HL-60 (cell line): Measurements from ENCODE around the gene IER2.

ENCODE experiments used
- DNase-seq, 2 experiments: peaks; one replicate each; pipeline ENCODE4 v3.0.0-alpha.2; 2010 to 2020; ENCODE audit warnings: low read depth in 1 of 2, low spot score in 1 of 2
- H3K27ac ChIP-seq: fragments of 250-450 bp; sonication (Bioruptor Pico); replicated peaks from 2 replicates; pipeline ENCODE4 v1.5.1; 2020; ENCODE audit warnings: mild to moderate bottlenecking, moderate library complexity
- H3K27me3 ChIP-seq: fragments of 250-450 bp; sonication (Bioruptor Pico); 2 replicates; pipeline ENCODE4 v1.5.1; 2021; ENCODE audit warnings: mild to moderate bottlenecking, moderate library complexity; ENCODE audit not compliant: insufficient read depth, poor library complexity, severe bottlenecking
- H3K4me3 ChIP-seq: replicated peaks from 2 replicates; pipeline ENCODE4 v1.5.1; 2011; ENCODE audit warnings: mild to moderate bottlenecking, control low read depth, low read length; ENCODE audit not compliant: insufficient read depth
- GABPA ChIP-seq: IDR thresholded peaks from 2 replicates; pipeline ENCODE4 v1.6.1; 2012; ENCODE audit warnings: low read depth
- POLR2AphosphoS5 ChIP-seq: IDR thresholded peaks from 2 replicates; pipeline ENCODE4 v1.6.1; 2012; ENCODE audit warnings: low read depth
- SPI1 ChIP-seq: IDR thresholded peaks from 2 replicates; pipeline ENCODE4 v1.6.1; 2012; ENCODE audit warnings: low read depth, mild to moderate bottlenecking, borderline replicate concordance
- TF ChIP-seq, protein P1 (sequence below): IDR thresholded peaks from one replicate; pipeline ENCODE4 v1.5.1; 2011; ENCODE audit warnings: low read length, control low read depth, inconsistent platforms; ENCODE audit not compliant: insufficient read depth
- TF ChIP-seq, protein P2 (sequence below): IDR thresholded peaks from 2 replicates; pipeline ENCODE4 v1.6.1; 2012; ENCODE audit warnings: low read depth; ENCODE audit not compliant: insufficient replicate concordance

IER2 gene

DNA sequence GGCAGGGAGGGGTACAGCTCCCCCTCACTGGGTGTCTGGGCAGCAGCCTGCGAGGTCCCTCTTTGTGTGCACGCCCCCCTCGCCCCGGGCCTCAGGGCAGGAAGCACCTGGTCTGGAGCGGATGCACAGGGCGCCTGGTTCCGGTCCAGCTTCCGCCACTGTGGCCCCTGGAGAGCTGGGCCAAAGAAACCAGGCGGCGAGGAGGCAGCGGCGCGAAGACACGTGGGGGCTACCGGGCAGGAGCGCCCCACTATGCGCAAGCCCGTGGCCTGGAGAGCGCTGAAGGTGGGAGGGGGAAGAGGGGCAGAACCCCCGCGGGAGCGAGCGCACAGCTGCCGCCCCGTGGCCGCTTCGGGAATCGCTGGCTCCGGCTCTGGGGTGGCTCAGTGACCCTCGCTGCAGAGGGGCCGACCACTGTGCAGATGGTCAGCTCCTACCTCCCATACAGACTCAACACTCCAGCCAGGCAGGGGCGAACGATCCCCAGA is 45.8 kb upstream of the IER2 start:
- Histone ChIP-seq H3K27me3 (no peaks in the 10 kb centered on the region), H3K27ac (peak overlapping the region; percentile 99), H3K4me3 (peak overlapping the region; percentile 48)
- TF ChIP-seq SPI1 (no peak), POLR2AphosphoS5 (peak; percentile 100), GABPA (peak; percentile 74)
- TF ChIP-seq, protein P1, sequence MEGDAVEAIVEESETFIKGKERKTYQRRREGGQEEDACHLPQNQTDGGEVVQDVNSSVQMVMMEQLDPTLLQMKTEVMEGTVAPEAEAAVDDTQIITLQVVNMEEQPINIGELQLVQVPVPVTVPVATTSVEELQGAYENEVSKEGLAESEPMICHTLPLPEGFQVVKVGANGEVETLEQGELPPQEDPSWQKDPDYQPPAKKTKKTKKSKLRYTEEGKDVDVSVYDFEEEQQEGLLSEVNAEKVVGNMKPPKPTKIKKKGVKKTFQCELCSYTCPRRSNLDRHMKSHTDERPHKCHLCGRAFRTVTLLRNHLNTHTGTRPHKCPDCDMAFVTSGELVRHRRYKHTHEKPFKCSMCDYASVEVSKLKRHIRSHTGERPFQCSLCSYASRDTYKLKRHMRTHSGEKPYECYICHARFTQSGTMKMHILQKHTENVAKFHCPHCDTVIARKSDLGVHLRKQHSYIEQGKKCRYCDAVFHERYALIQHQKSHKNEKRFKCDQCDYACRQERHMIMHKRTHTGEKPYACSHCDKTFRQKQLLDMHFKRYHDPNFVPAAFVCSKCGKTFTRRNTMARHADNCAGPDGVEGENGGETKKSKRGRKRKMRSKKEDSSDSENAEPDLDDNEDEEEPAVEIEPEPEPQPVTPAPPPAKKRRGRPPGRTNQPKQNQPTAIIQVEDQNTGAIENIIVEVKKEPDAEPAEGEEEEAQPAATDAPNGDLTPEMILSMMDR = peak; percentile 85
- TF ChIP-seq, protein P2, sequence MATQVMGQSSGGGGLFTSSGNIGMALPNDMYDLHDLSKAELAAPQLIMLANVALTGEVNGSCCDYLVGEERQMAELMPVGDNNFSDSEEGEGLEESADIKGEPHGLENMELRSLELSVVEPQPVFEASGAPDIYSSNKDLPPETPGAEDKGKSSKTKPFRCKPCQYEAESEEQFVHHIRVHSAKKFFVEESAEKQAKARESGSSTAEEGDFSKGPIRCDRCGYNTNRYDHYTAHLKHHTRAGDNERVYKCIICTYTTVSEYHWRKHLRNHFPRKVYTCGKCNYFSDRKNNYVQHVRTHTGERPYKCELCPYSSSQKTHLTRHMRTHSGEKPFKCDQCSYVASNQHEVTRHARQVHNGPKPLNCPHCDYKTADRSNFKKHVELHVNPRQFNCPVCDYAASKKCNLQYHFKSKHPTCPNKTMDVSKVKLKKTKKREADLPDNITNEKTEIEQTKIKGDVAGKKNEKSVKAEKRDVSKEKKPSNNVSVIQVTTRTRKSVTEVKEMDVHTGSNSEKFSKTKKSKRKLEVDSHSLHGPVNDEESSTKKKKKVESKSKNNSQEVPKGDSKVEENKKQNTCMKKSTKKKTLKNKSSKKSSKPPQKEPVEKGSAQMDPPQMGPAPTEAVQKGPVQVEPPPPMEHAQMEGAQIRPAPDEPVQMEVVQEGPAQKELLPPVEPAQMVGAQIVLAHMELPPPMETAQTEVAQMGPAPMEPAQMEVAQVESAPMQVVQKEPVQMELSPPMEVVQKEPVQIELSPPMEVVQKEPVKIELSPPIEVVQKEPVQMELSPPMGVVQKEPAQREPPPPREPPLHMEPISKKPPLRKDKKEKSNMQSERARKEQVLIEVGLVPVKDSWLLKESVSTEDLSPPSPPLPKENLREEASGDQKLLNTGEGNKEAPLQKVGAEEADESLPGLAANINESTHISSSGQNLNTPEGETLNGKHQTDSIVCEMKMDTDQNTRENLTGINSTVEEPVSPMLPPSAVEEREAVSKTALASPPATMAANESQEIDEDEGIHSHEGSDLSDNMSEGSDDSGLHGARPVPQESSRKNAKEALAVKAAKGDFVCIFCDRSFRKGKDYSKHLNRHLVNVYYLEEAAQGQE = peak; percentile 66
- DNase-seq = peak; percentile 95 to 97

DNA sequence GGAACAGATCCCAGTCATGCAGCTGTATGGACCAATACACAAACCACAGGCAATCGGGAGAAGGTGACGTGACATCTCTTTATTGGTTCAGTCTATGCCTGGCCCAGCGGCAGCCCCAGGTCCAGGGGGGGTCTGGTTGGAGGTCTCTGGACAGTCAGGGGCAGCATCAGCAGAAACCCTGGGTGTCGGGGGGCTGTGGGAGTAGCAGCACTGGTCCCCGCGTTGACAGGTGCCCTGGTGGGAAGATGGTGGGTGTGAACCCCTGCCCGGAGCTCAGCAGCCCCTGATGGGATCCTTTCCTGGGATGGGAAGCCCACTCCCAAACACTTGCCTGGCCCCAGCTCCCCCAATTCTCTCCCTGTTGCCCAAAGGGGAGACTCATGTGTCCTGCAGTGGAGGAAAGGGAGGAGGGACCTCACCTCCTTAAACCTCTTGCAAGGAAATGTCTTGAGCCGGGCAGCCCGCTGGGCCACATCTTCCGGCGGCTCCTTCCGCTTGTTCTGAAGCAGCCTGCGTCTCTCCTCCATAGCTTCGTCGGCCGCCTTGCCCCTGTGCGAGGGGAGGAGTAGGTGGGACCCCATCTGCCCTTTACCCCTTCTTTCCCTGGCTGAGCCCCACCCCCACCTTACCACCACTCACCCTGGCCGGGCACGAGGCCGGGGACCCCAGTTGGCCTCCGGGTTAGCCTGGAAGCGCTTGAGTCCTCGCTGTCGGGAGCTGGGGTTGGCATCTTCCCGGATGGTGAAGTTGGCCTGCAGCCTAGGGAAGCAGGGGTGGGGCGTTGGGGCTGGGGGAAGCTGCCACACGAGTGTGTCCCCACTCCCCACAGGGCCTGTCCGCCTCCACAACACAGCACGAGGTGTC is 45.1 kb upstream of the IER2 start:
- peak in 1 of 2 experiments; percentile 73 for DNase-seq
- TF ChIP-seq POLR2AphosphoS5 = peak; percentile 62; the same call in 1 of the 2 replicates
- TF ChIP-seq, protein P1 = no peak
- TF ChIP-seq GABPA = peak; percentile 83
- peak overlapping the region; percentile 48 for H3K4me3 ChIP-seq
- H3K27me3 ChIP-seq = no peaks in the 10 kb centered on the region
- H3K27ac ChIP-seq = peak overlapping the region; percentile 99

DNA sequence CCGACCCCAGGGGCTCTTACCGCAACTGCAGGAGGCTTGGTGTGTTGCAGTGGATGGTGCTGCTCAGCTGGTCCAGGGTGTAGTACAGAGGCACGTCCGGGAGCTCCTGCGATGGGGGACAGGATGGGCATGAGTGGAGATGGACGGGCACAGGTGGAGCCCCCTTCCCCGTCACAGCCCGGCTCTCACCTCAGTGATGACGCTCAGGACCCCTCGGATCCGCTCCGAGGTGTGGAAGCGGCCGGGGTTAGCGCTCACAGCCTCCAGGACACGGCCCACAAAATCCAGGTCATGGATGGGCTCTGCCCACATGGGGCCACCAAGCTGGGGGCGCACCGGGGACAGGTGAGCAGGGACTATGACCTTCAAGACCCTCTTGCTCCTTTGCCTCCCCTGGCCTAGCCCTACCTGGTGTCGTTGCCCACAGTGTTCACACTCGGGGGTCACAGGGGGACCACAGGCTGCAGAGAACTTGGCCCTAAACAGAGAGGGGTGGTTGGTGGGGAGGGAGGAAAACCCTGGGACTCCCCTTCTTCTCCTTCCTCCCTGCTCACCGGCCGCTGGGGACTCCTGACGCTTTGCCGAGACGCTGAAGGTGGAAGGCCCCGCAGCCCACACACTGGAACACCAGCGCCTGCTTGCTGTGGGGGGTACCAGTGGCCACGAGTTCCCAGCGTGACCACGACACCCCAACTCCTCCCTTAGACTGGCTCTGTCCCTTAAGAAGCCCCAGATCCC is 40.7 kb upstream of the IER2 start:
- Histone ChIP-seq H3K27ac (no peak overlapping the region), H3K4me3 (no peak overlapping the region), H3K27me3 (no peaks in the 10 kb centered on the region)
- DNase-seq = no peak
- no peak for TF ChIP-seq POLR2AphosphoS5
- TF ChIP-seq SPI1 = no peak
- TF ChIP-seq, protein P2 = no peak
- TF ChIP-seq, protein P1 = no peak
- TF ChIP-seq GABPA = no peak
